GM19463 (cell line): ENCODE measurements around the gene DNAJC10.
A peak's percentile ranks its signal among the peaks of the same experiment; 100 is the strongest.
"Not testable (repeated sequence)": the region's sequence is repeated elsewhere in the genome, so short reads cannot be mapped to it uniquely, and the experiment has no call there.

Source experiments
- ATAC-seq: cut with Tn5 transposase; IDR thresholded peaks from one replicate; pipeline ENCODE4 v1.9.1; 2021; ENCODE audit warnings: mild to moderate bottlenecking, moderate library complexity; ENCODE audit not compliant: unreplicated experiment

Gene DNAJC10, protein sequence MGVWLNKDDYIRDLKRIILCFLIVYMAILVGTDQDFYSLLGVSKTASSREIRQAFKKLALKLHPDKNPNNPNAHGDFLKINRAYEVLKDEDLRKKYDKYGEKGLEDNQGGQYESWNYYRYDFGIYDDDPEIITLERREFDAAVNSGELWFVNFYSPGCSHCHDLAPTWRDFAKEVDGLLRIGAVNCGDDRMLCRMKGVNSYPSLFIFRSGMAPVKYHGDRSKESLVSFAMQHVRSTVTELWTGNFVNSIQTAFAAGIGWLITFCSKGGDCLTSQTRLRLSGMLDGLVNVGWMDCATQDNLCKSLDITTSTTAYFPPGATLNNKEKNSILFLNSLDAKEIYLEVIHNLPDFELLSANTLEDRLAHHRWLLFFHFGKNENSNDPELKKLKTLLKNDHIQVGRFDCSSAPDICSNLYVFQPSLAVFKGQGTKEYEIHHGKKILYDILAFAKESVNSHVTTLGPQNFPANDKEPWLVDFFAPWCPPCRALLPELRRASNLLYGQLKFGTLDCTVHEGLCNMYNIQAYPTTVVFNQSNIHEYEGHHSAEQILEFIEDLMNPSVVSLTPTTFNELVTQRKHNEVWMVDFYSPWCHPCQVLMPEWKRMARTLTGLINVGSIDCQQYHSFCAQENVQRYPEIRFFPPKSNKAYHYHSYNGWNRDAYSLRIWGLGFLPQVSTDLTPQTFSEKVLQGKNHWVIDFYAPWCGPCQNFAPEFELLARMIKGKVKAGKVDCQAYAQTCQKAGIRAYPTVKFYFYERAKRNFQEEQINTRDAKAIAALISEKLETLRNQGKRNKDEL

DNA sequence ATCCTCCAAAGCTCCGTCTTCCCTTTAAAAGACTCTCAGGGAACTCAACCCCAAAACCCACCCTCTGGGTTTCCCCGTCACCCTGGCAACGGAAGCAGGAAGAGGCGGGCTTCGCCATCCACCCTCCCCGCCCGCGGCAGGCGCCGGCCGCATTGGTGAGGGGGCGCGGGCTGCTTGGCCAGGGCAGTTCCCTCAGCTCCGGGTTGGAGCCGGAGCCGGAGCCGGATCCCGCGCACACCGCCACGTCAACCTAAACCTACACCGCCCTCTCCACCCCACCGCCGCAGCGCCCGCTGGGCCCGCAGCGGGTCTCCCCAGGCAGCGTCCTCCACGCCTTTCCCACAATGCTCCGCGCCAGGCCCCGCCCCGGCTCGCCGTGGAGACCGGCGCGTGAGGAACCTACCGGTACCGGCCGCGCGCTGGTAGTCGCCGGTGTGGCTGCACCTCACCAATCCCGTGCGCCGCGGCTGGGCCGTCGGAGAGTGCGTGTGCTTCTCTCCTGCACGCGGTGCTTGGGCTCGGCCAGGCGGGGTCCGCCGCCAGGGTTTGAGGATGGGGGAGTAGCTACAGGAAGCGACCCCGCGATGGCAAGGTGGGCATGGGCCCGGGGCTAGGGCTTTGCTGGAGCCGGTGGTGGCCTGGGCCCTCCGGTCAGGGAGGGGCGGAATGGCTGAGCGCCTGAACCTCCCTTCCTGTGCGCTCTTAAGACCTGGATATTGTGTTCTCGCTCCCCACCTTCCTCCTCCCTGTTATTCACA is at the start of gene DNAJC10:
DNAJC10 (plus strand) TSS at position 366 of the 758 bp plus-strand sequence. CDS start 1,830 bp downstream, outside the sequence.
- peak; percentile 87 for ATAC-seq

DNA sequence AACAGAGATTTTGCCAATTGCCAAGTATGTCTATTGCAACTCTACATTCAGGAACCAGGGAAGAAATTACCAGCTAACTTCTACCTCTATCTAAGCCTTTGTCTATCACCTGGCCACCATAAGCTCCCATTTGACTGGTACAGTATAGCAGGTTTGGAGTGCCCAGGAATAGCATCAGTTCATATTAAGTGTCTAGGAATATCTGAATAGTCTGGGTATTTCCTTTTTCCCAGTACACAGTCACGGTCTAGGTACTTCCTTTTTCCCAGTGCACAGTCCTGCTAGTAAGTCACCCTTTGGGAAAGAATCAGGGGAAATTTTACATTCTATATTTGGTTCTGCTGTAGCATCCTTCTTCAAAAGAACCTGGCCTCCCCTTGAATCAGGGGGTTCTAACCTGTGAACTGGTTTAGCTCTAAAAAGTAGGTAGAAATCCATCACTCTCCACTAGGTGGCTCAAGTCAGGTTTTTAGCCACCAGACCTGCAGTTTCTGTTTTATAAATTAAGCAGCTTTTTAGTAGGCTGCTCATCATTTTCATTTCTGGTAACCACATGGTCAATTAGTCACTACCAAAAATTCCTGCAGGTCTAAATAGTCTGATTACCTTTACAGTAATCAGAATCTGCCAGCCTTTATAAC is 49.3 kb upstream of the DNAJC10 start:
- peak; percentile 80 for ATAC-seq

DNA sequence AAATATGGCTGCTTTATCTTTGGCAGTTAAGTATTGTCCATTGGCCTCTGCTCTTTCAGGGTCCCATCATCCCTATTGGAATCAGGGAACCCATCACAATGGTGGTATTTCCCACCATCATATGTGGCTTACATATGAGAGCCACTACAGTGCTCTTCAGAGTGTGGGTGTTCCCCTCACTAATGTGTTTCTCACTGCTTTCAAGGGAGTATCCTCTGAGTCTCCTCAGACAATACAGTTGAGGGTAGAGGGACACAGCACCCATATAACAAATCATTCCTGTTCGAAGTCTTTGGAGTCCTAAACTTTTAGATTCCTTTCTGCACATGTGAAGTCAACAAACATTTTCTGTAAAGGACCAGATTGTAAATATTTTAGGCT is 48.8 kb upstream of the DNAJC10 start:
- ATAC-seq: peak; percentile 39

DNA sequence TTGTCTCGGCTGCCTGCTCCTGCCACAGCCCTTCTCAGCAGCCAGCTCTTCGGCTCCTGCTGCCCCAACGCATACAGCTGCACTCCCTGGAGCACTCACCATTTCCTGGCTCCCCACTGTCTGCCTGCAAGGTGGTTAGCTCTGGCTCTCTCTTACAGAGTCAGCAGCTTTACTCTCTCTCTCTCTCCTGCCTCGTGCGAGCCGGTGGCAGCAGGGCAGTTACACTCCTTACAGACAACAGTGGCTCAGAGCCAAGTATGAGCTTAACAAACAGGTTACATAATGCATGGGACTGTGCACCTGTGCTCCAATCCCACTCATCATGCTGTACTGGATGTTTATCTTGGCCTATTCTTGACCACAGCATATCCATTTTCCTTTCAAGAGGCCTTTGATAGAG is 47.4 kb upstream of the DNAJC10 start:
- ATAC-seq: no peak

DNA sequence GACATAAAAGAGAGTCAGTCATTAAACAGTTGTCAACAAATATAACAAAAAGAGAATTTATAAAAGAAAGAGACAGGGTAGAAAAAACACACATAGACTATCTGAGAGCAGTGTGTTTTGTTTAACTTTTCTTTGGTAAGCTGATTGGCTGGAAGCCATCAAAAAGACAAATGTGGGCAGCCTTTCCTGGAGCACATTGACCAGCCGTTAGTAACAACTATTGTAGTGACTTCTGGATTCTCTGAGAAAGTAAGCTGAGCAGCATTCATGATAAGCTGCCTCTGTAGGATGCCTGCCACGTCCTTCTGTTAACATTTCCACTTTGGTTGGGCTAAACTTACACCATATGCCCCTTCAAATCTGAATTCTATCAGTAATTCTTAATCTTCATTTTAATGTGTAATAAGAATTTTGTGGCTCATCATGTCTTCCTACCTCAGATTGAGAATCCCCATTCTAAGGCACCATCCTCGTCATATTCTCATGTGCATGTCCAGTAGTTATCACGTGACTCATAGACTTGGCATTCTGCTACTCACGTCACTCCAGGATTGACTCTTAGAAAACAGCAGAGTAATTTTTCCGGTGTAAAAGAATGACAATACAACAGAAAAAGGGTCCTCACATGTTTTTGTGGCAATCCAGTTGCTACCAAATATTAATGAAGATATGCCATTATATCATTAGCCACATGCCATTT is 43.4 kb upstream of the DNAJC10 start:
- ATAC-seq: no peak

DNA sequence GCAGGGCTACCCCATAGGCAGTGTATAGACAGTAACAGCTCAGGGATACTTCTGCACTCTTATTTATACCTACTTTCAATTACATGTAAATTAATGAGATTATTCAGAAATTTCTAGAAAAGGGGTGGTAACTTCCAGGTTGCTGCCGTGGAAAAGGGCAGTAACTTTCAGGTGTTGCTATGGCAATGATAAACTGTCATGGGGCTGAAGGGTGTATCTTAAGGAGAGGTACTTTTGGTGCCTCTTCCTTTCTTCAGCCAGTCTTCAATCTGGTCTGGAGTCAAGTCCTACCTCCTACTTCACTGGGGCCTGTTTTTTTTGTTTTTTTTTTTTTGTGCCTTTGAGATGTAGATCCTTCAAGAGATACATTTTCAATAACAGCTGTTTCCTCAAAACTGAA is 35.2 kb upstream of the DNAJC10 start:
- no peak for ATAC-seq

DNA sequence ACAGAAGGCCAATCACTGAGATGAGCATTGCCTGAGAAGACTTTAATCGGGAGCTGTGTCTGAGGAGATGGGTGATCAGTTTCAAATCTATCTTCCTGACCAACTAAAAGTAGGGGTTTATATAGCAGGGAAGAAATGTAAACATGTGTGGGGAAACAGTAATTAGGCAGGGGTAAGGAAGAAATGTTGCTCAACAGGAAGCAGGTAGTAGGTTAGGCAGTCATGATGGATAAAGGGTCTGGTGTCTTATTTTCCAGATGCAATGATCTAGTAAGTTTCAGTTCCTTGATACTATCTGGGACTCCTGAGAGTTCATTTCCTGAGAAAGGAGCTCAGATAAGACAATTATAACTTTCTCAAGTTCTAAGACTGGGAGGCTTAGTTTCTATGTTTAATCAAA is 33.8 kb upstream of the DNAJC10 start:
- ATAC-seq: no peak

DNA sequence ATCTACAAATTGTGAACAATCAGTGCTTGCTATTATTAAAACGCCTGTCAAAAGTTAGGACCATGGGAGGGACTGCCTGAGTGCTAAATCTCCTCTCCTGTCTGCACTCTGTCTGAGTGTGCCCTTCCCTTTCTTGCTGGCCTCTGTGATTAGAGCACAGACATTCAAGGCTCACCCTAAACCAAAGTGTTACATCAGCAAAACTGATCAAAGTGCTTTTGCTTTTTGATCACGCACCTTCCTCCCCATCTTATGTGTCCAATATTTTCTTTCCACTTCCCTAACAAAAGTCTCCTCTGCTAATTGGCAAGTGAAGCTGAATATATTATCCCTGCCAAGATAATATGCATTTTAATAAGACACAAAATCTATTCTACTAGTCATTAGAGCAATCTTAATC is 30.5 kb upstream of the DNAJC10 start:
- no peak for ATAC-seq

DNA sequence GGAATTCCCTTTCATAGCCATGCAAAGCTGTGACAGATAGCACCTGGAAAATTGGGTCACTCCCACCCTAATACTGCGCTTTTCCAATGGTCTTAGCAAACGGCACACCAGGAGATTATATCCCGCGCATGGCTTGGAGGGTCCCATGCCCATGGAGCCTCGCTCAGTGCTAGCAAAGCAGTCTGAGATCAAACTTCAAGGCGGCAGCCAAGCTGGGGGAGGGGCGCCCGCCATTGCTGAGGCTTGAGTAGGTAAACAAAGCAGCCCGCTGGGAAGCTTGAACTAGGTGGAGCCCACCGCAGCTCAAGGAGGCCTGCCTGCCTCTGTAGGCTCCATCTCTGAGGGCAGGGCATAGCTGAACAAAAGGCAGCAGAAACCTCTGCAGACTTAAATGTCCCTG is 29.3 kb upstream of the DNAJC10 start:
- not testable (repeated sequence) for ATAC-seq

DNA sequence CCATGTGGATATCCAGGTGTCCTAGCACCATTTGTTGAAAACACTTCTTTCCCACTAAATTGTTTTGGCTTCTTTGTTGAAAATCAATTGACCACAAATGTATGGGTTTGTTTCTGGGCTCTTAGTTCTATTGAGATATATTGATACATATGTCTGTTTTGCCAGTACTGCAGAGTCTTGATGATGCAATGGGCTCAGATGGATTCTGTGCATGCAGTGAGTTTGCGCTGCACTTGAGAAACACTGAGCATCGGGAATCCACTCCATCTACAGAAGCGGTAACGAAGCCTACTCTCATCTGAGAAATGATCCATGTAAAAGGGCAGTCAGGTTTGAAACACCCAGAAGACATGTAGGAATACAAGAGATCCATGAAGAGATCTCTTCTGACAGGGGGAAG is 21.9 kb upstream of the DNAJC10 start:
- ATAC-seq: no peak

DNA sequence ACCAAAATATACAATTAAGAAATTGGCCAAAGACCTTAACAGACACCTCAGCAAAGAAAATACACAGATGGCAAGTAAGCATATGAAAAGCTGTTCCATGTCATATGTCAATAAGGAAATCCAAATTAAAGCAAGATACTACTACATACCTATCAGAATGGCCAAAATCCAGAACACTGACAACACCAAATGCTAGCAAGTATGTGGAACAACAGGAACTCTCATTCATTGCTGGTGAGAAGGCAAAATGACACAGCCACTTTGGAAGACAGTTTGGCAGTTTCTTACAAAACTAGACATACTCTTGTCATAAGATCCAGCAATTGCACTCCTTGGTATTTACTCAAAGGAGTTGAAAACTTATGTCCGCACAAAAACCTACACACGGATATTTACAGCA is 20.3 kb upstream of the DNAJC10 start:
- no peak for ATAC-seq

DNA sequence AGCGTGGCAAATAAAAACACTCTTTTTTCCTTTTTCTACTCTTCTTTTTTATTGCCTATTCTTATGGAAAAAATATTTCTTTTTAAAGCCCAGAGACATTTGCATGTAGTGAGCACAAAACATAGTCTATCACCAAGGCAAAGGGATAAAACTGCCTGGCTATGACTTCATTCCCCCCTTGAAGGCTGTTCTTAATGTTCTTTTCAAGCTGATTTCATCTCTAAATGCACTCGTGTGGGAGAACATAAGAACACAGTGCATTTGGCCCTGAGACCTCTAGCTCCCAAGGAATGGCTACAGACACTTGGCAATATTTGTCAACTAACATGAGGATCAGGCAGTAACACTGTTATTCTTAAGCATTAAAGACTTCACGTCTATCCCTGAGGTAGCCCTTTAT is 17.4 kb upstream of the DNAJC10 start:
- no peak for ATAC-seq

DNA sequence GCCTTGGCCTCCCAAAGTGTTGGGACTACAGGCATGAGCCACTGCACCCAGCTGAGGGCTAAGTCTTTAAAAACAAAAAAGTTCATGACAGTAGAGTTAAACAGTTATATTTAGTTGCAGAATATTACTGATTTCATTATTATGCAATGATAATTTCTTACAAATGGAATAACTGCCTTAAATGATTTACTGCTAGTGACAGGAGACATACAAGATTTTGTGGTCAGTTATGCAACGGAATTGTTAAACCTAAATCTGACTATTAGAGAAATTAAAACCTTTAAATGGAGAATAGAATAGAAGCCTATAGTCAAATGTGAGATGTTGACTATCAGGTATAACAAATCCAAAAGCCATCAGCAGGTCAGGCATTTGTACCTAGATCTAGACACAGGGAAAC is 10.3 kb upstream of the DNAJC10 start:
- ATAC-seq: no peak

DNA sequence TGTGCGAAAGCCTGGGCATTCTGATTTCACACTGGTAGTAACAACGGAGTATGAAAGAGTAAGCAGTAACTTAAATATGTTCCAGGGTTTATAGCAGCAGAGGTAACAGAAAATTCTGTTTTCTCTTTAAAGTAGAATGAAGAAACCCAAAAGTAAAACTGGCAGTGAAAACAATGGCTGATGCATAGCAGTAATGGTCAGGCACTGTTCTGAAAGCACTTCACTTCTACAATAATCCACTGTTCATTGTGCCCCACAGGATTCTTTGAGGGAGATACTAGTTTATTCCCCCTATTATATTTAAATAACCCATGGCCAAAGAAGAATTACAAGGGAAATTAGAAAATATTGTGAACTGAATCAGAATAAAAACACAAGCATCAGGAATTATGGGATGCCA is 9.3 kb upstream of the DNAJC10 start:
- no peak for ATAC-seq

DNA sequence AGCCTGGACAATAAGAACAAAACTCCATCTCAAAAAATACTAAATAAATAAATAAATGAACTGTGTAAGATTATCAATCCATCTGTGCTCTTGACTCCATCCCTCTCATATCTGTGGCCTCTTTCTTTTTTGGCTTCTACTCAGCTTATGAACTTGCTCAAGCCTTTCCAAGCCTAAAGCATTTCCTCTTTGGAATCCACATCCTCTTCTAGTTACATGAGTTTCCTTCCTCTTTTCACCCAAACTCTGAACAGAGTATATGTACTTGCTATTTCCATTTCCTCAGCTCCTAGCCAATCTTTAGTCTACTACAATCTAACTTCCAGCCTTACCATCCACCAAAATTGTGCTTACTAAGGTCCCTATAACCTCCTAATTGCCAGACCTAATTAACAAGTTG is 2.5 kb upstream of the DNAJC10 start:
- no peak for ATAC-seq

DNA sequence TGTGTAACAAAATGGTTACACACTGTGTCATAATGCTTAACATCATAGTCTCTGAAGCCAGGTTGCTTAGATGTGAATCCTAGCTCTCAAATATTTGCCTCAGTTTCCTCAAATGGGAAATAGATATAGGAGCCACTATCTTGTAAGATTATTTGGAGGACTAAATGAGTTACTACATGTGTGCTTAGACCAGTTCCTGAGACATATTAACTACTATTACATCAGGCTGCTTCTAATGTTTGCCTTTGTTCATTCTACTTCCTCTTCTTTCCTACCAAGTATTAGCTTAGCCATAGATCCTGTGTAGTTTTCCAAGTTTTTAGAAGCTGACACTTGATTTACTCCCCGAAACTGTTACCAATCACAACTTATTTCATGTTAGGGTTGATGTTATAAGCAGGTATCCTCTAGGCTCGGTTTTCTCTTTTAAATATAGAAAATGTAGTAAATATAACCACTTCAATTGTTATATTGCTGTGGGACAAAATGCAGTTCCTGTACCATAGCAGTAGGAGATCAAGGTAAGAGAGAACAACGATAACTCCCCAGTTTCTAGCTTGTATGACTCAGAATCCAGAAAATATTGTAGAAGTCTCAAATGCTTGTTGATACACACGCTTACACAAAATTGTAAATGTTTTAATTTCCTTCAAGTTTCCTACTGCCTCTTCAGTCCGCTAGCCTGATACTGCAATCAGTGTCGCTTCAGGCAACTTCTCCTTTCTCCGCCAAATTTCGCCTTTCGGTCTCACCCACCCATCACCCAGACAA is 751 bp upstream of the DNAJC10 start:
- no peak for ATAC-seq

DNA sequence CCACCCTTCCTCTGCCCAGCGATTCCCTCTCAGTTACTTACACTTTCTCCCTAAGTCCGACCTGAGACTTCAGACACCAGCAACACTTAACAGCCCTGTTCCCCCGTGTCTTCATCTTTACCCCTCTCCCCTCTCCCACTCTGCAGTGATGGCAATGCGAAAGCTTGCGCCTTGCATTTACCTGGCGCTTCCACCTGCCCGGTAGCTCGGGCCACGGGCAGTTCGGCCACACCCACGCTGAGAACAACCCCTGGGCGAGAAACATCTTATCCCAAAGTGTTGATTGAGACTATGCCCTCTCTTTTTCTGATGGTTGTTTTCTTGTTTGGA is 558 bp downstream of the DNAJC10 start:
- no peak for ATAC-seq

DNA sequence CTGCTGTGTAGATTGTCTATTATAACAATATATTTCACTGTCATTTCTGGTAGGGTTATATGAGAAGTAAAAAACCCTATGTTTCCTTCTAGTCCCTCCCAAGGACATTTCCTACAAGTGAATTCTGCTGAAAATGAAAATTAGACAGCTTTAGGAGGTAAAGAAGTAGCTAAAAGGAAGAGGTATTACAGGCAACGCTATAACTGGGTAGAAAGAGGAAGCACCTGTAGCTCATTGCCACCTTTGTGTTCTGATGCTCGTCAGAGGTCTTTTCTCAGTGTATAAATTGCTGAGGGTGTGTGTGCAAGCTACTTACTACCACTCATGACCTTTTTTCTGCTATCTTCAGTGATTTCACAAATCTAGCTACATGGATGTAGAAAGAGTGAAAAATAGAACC is 1.4 kb downstream of the DNAJC10 start:
- peak; percentile 21 for ATAC-seq

DNA sequence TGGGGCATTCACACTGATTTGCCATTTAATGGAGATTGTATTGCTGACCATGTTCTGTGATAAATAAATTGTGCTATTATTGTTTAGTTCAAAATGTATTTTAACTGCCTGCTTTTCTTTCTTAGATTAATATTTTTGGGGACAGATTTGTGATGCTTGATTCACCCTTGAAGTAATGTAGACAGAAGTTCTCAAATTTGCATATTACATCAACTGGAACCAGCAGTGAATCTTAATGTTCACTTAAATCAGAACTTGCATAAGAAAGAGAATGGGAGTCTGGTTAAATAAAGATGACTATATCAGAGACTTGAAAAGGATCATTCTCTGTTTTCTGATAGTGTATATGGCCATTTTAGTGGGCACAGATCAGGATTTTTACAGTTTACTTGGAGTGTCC is 1.8 kb downstream of the DNAJC10 start:
- ATAC-seq: no peak

DNA sequence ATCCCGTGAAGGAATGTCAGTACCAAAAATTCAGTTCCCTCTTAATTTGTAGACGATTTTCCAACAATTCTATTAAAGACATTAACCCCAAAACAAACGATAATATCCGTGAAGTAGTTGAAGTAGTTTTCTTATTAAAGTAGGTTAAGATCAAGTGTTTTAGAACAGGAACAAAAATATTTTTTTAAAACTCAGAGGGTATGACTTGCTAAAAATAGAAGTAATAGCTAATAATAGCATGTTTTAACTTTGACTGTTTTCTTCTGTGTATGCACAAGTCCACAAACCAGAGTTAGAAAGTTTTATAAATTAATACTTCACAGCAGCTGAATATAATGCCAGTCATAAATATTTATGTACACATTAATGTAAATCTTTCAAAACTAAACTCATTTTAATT is 2.4 kb downstream of the DNAJC10 start:
- ATAC-seq: no peak
